ENCODE data around the gene CDC20.

DNA sequence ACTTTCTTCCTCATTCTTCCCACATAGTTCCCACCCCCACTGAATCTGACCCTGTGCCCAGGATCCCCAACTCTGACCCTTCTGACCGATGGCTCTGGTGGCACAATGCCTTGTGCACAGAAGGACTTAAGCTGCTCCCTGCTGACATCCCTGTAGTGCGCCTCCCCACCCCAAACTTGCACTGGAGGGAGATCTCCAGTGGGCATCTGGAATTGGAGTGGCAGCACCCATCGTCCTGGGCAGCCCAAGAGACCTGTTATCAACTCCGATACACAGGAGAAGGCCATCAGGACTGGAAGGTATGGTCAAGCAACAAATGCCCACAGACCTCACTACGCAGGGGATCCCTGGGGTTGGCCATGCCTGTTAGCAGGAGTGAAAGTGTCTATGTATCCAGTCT is 12.1 kb upstream of the CDC20 start:
- TF ChIP-seq, protein P1, sequence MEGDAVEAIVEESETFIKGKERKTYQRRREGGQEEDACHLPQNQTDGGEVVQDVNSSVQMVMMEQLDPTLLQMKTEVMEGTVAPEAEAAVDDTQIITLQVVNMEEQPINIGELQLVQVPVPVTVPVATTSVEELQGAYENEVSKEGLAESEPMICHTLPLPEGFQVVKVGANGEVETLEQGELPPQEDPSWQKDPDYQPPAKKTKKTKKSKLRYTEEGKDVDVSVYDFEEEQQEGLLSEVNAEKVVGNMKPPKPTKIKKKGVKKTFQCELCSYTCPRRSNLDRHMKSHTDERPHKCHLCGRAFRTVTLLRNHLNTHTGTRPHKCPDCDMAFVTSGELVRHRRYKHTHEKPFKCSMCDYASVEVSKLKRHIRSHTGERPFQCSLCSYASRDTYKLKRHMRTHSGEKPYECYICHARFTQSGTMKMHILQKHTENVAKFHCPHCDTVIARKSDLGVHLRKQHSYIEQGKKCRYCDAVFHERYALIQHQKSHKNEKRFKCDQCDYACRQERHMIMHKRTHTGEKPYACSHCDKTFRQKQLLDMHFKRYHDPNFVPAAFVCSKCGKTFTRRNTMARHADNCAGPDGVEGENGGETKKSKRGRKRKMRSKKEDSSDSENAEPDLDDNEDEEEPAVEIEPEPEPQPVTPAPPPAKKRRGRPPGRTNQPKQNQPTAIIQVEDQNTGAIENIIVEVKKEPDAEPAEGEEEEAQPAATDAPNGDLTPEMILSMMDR (IDR thresholded peaks at IDR 0.05), result no peak
- no peak for TF ChIP-seq POLR2A (IDR thresholded peaks at IDR 0.05)

All from adrenal gland (tissue), 5 donors.